ENCODE measurements around the gene SCYL1. TPM values are rescaled to one million over a fixed set of nuclear protein-coding genes. Genes with fewer than 3 reads are reported as not detected.
A peak's percentile ranks its signal among the peaks of the same experiment; 100 is the strongest.

Gene SCYL1
- total RNA-seq, 1 experiment from 2014 or later: 70.9 TPM

- DNase-seq (ENCODE audit: unreplicated experiment): no peak
- intact Hi-C loops (cut with micrococcal nuclease): no loop called here
- CTCF ChIA-PET: interaction anchor here (0.5 to 3.7 kb wide), 7 partner anchors 10 to 549 kb away, joined by 3 to 26 read pairs (median 4); no protein-coding TSS in a partner anchor
Observed at GRCh38 chr11:65488273-65489034, 36.4 kb upstream of the SCYL1 start.

DNA sequence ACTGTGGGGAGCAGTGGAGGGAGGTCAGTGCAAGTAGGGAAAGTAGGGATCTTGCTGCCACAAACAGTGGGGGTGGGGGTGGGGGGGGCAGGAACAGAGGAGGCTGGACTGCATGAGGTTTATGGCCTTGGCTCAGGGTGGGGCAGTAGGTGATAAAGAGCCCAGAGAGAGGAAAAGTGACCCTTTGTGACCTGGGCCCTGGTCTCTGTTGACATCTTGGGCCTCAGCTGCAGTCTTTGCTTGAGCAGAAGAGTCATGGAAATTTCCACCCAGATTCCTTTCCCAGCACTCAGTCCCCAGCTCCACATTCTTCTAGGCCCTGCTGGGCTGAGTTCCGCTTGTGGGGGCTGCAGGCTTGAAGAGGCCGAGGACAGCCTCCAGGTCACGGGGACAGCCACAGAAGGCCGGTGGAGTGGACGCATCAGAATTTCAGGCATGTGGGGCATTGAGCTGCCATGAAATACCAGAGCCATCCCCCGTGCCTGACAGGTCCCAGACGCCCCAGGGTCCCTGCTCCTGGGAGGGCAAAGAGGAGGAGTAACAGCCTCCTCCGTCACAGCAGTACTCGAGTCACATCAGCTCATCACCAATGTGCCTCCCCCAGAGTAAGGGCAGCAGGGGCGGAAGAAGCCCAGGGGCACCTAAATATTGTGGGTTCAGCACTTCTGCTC is 35.7 kb upstream of the SCYL1 start:
- no peaks in the 10 kb centered on the region for H3K27me3 Mint-ChIP-seq (ENCODE audit: insufficient read depth, unreplicated experiment)
- H3K27ac Mint-ChIP-seq (ENCODE audit: low read depth, unreplicated experiment): peak overlapping the region; percentile 96
- ChIA-PET POLR2A (interaction anchor here (2.6 to 30.1 kb wide), 5 partner anchors 15 to 69 kb away, joined by 13 to 2994 read pairs (median 1360); partner anchors contain the start of genes MALAT1 and NEAT1), CTCF (interaction anchor here (0.7 to 3.7 kb wide), 5 partner anchors 10 to 45 kb away, joined by 4 to 26 read pairs (median 10); no protein-coding TSS in a partner anchor)
- H3K4me3 Mint-ChIP-seq (ENCODE audit: unreplicated experiment): no peak overlapping the region
- H3K36me3 Mint-ChIP-seq (ENCODE audit: insufficient read depth, unreplicated experiment): peaks cover 8% of the 10 kb centered on the region
- DNase-seq (ENCODE audit: unreplicated experiment): no peak
- H3K4me1 Mint-ChIP-seq (ENCODE audit: insufficient read depth, unreplicated experiment): peaks cover 54% of the 10 kb centered on the region
- no TSS peak for BruUV-seq (replicated peaks)
- intact Hi-C loops (cut with micrococcal nuclease): no loop called here
- no peaks in the 10 kb centered on the region for H3K9me3 Mint-ChIP-seq (ENCODE audit: unreplicated experiment)
- TF ChIP-seq, protein P1, sequence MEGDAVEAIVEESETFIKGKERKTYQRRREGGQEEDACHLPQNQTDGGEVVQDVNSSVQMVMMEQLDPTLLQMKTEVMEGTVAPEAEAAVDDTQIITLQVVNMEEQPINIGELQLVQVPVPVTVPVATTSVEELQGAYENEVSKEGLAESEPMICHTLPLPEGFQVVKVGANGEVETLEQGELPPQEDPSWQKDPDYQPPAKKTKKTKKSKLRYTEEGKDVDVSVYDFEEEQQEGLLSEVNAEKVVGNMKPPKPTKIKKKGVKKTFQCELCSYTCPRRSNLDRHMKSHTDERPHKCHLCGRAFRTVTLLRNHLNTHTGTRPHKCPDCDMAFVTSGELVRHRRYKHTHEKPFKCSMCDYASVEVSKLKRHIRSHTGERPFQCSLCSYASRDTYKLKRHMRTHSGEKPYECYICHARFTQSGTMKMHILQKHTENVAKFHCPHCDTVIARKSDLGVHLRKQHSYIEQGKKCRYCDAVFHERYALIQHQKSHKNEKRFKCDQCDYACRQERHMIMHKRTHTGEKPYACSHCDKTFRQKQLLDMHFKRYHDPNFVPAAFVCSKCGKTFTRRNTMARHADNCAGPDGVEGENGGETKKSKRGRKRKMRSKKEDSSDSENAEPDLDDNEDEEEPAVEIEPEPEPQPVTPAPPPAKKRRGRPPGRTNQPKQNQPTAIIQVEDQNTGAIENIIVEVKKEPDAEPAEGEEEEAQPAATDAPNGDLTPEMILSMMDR (IDR thresholded peaks at IDR 0.05; ENCODE audit: unreplicated experiment): no peak

More at GRCh38 chr11:65488273-65489034, 36.4 kb upstream of the SCYL1 start:
- peaks cover 54% of the 10 kb centered on the region for H3K4me1 Mint-ChIP-seq (ENCODE audit: insufficient read depth, unreplicated experiment)
- H3K27me3 Mint-ChIP-seq (ENCODE audit: insufficient read depth, unreplicated experiment): no peaks in the 10 kb centered on the region
- TF ChIP-seq, protein P1 (IDR thresholded peaks at IDR 0.05; ENCODE audit: unreplicated experiment): no peak
- H3K27ac Mint-ChIP-seq (ENCODE audit: low read depth, unreplicated experiment): peak overlapping the region; percentile 79
- H3K9me3 Mint-ChIP-seq (ENCODE audit: unreplicated experiment): no peaks in the 10 kb centered on the region
- H3K4me3 Mint-ChIP-seq (ENCODE audit: unreplicated experiment): no peak overlapping the region
- BruUV-seq (replicated peaks): no TSS peak
- peaks cover 8% of the 10 kb centered on the region for H3K36me3 Mint-ChIP-seq (ENCODE audit: insufficient read depth, unreplicated experiment)
- POLR2A ChIA-PET: interaction anchor here (0.6 to 30.1 kb wide), 10 partner anchors 16 to 367 kb away, joined by 3 to 2994 read pairs (median 12); partner anchors contain the start of genes FAU, MALAT1, MRPL49 and NEAT1

DNA sequence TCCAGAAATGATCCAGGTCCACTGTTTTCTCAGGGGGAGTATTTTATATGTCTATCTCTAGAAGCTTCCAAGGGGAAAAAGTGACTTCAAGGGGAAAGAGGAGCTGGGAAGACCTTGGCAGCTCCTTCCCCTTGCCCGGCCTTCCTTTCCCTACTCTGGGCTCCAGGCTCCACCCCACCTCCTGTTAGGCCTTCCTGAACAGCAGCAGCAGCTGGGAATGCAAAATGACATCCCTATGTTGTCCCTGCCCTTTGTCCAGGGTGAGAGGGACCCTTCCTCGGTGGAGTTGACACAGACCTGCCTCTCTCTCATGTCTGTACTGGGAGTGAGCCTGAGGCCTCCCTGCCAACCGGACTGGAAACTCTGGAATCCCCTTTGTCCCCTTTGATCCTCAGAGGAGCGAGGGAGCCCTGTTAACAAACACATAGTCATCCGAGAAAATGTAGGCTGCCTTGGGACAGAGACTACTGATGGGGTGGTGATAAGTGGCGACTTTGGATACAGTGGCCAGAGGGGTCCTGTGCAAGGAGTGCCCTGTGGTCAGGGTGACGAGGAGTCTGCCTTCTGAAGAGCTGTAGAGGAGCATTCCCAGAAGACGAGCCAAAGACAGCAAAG is 35.1 kb upstream of the SCYL1 start:
- TF ChIP-seq, protein P1 (IDR thresholded peaks at IDR 0.05; ENCODE audit: unreplicated experiment): no peak
- ChIA-PET CTCF (interaction anchor here (0.6 to 3.2 kb wide), 7 partner anchors 8 to 73 kb away, joined by 3 to 26 read pairs (median 4); no protein-coding TSS in a partner anchor), POLR2A (interaction anchor here (18.3 to 30.1 kb wide), 3 partner anchors 15 to 69 kb away, joined by 1360 to 2994 read pairs (median 2284); partner anchors contain the start of genes MALAT1 and NEAT1)
- DNase-seq (ENCODE audit: unreplicated experiment): no peak
- Mint-ChIP-seq H3K27ac (ENCODE audit: low read depth, unreplicated experiment) (peak overlapping the region; percentile 96), H3K4me1 (ENCODE audit: insufficient read depth, unreplicated experiment) (peaks cover 54% of the 10 kb centered on the region), H3K4me3 (ENCODE audit: unreplicated experiment) (peak overlapping the region; percentile 12), H3K36me3 (ENCODE audit: insufficient read depth, unreplicated experiment) (peaks cover 8% of the 10 kb centered on the region), H3K27me3 (ENCODE audit: insufficient read depth, unreplicated experiment) (no peaks in the 10 kb centered on the region), H3K9me3 (ENCODE audit: unreplicated experiment) (no peaks in the 10 kb centered on the region)
- no TSS peak for BruUV-seq (replicated peaks)
- intact Hi-C loops (cut with micrococcal nuclease): no loop called here

Measured in MCF 10A (cell line).